ENCODE data around the gene DSG3.

Gene DSG3

GRCh38 chr18:31454066-31454708, 6.6 kb downstream of the DSG3 start:
- no peak for TF ChIP-seq TCF12 (IDR thresholded peaks at IDR 0.05; ENCODE audit: low read depth)
- no peak for TF ChIP-seq TEAD4 (IDR thresholded peaks at IDR 0.05)
- no peak for TF ChIP-seq ZBTB7A (IDR thresholded peaks at IDR 0.05; ENCODE audit: low read depth)
- TF ChIP-seq EP300 (IDR thresholded peaks at IDR 0.05; ENCODE audit: borderline replicate concordance) = no peak

- no peak for TF ChIP-seq EGR1 (IDR thresholded peaks at IDR 0.05)
- TF ChIP-seq YY1 (IDR thresholded peaks at IDR 0.05; ENCODE audit: low read depth) = no peak
- TF ChIP-seq CREB1 (IDR thresholded peaks at IDR 0.05; ENCODE audit: low read depth) = no peak
- no peak for TF ChIP-seq TCF12 (IDR thresholded peaks at IDR 0.05; ENCODE audit: low read depth)
Observed at GRCh38 chr18:31469629-31470028, 22.1 kb downstream of the DSG3 start.

- TF ChIP-seq EP300 (IDR thresholded peaks at IDR 0.05; ENCODE audit: borderline replicate concordance) (no peak), CEBPB (IDR thresholded peaks at IDR 0.05) (no peak), TCF12 (IDR thresholded peaks at IDR 0.05; ENCODE audit: low read depth) (no peak), FOXM1 (IDR thresholded peaks at IDR 0.05; ENCODE audit: borderline replicate concordance, low read depth) (no peak), TEAD4 (IDR thresholded peaks at IDR 0.05) (no peak), REST (IDR thresholded peaks at IDR 0.05; ENCODE audit: low read depth) (no peak), RAD21 (IDR thresholded peaks at IDR 0.05; ENCODE audit: low read depth) (no peak), ZBTB7A (IDR thresholded peaks at IDR 0.05; ENCODE audit: low read depth) (no peak), USF1 (IDR thresholded peaks at IDR 0.05) (no peak), CREB1 (IDR thresholded peaks at IDR 0.05; ENCODE audit: low read depth) (no peak), EGR1 (IDR thresholded peaks at IDR 0.05) (no peak), TAF1 (IDR thresholded peaks at IDR 0.05; ENCODE audit: low read depth) (no peak), MAX (IDR thresholded peaks at IDR 0.05) (no peak), YY1 (IDR thresholded peaks at IDR 0.05; ENCODE audit: low read depth) (no peak)
Observed at GRCh38 chr18:31478688-31479087, 31.1 kb downstream of the DSG3 start.

GRCh38 chr18:31482051-31482450, 34.5 kb downstream of the DSG3 start:
- no peak for TF ChIP-seq YY1 (IDR thresholded peaks at IDR 0.05; ENCODE audit: low read depth)
- TF ChIP-seq ZBTB7A (IDR thresholded peaks at IDR 0.05; ENCODE audit: low read depth) = no peak
- TF ChIP-seq CEBPB (IDR thresholded peaks at IDR 0.05) = no peak
- TF ChIP-seq RAD21 (IDR thresholded peaks at IDR 0.05; ENCODE audit: low read depth) = no peak
- TF ChIP-seq MAX (IDR thresholded peaks at IDR 0.05) = no peak
- no peak for TF ChIP-seq USF1 (IDR thresholded peaks at IDR 0.05)
- TF ChIP-seq NFIC (IDR thresholded peaks at IDR 0.05) = no peak
- no peak for TF ChIP-seq CREB1 (IDR thresholded peaks at IDR 0.05; ENCODE audit: low read depth)
- TF ChIP-seq EP300 (IDR thresholded peaks at IDR 0.05; ENCODE audit: borderline replicate concordance) = no peak
- TF ChIP-seq TCF12 (IDR thresholded peaks at IDR 0.05; ENCODE audit: low read depth) = no peak
- no peak for TF ChIP-seq TEAD4 (IDR thresholded peaks at IDR 0.05)
- TF ChIP-seq TAF1 (IDR thresholded peaks at IDR 0.05; ENCODE audit: low read depth) = no peak
- no peak for TF ChIP-seq REST (IDR thresholded peaks at IDR 0.05; ENCODE audit: low read depth)
- no peak for TF ChIP-seq EGR1 (IDR thresholded peaks at IDR 0.05)
- no peak for TF ChIP-seq FOXM1 (IDR thresholded peaks at IDR 0.05; ENCODE audit: borderline replicate concordance, low read depth)

- TF ChIP-seq CEBPB (IDR thresholded peaks at IDR 0.05) = no peak
- TF ChIP-seq EP300 (IDR thresholded peaks at IDR 0.05; ENCODE audit: borderline replicate concordance) = no peak
- TF ChIP-seq REST (IDR thresholded peaks at IDR 0.05; ENCODE audit: low read depth) = no peak
- no peak for TF ChIP-seq TCF12 (IDR thresholded peaks at IDR 0.05; ENCODE audit: low read depth)
- TF ChIP-seq CREB1 (IDR thresholded peaks at IDR 0.05; ENCODE audit: low read depth) = no peak
- no peak for TF ChIP-seq TEAD4 (IDR thresholded peaks at IDR 0.05)
- no peak for TF ChIP-seq EGR1 (IDR thresholded peaks at IDR 0.05)
- TF ChIP-seq FOXM1 (IDR thresholded peaks at IDR 0.05; ENCODE audit: borderline replicate concordance, low read depth) = no peak
- no peak for TF ChIP-seq USF1 (IDR thresholded peaks at IDR 0.05)
- no peak for TF ChIP-seq MAX (IDR thresholded peaks at IDR 0.05)
- no peak for TF ChIP-seq YY1 (IDR thresholded peaks at IDR 0.05; ENCODE audit: low read depth)
Observed at GRCh38 chr18:31483396-31483795, 35.9 kb downstream of the DSG3 start.
